PFSK-1 (cell line): Measurements from ENCODE around the gene STRADB.

Source experiments
- POLR2AphosphoS5 ChIP-seq: IDR thresholded peaks from 2 replicates; pipeline ENCODE4 v1.6.1; 2012; ENCODE audit warnings: low read depth, mild to moderate bottlenecking, control low read depth, low read length, moderate library complexity
- TAF1 ChIP-seq: IDR thresholded peaks from 2 replicates; pipeline ENCODE4 v1.6.1; 2012; ENCODE audit warnings: low read length, control low read depth, borderline replicate concordance; ENCODE audit not compliant: insufficient read depth
- TF ChIP-seq, protein P1 (sequence below), 2 experiments: IDR thresholded peaks; 2 replicates each; pipeline versions ENCODE4 v1.6.1 to v1.8.0; 2011 to 2012; ENCODE audit warnings: low read depth in 2 of 2, low read length in 2 of 2, control low read depth in 1 of 2, inconsistent platforms in 1 of 2, mild to moderate bottlenecking in 1 of 2, moderate library complexity in 1 of 2; ENCODE audit not compliant: insufficient read depth in 1 of 2

DNA sequence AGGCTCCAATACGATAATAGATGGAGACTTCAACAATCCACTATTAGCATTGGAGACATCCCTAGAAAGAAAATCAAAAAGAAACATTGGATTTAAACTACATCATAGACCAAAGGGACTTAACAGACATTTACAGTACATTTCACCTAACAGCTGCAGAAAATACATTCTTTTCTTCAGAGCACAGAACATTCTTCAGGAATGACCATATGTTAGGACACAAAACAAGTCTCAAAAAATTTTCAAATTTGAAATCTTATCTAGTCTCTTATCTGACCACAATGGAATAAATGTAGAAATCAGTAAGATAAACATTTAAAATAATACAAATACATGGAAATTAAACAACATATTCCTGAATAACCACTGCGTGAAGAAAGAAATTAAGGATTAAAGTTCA, 68.7 kb downstream of the STRADB start:
- TF ChIP-seq, protein P1, sequence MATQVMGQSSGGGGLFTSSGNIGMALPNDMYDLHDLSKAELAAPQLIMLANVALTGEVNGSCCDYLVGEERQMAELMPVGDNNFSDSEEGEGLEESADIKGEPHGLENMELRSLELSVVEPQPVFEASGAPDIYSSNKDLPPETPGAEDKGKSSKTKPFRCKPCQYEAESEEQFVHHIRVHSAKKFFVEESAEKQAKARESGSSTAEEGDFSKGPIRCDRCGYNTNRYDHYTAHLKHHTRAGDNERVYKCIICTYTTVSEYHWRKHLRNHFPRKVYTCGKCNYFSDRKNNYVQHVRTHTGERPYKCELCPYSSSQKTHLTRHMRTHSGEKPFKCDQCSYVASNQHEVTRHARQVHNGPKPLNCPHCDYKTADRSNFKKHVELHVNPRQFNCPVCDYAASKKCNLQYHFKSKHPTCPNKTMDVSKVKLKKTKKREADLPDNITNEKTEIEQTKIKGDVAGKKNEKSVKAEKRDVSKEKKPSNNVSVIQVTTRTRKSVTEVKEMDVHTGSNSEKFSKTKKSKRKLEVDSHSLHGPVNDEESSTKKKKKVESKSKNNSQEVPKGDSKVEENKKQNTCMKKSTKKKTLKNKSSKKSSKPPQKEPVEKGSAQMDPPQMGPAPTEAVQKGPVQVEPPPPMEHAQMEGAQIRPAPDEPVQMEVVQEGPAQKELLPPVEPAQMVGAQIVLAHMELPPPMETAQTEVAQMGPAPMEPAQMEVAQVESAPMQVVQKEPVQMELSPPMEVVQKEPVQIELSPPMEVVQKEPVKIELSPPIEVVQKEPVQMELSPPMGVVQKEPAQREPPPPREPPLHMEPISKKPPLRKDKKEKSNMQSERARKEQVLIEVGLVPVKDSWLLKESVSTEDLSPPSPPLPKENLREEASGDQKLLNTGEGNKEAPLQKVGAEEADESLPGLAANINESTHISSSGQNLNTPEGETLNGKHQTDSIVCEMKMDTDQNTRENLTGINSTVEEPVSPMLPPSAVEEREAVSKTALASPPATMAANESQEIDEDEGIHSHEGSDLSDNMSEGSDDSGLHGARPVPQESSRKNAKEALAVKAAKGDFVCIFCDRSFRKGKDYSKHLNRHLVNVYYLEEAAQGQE (IDR thresholded peaks at IDR 0.05; ENCODE audit: insufficient read depth in 1 of 2, low read depth in 2 of 2, low read length in 2 of 2): no peak
- TF ChIP-seq POLR2AphosphoS5: no peak
- no peak for TF ChIP-seq TAF1
